GM12878 (cell line): ENCODE data around the gene MAST3. TPM values are rescaled to one million over a fixed set of nuclear protein-coding genes. Genes with fewer than 3 reads are reported as not detected.

Source experiments
- ATAC-seq: fragments of 200-7000 bp; cut with Tn5 transposase; 3 replicates; pipeline ENCODE4 v1.9.1; 2020; ENCODE audit warnings: mild to moderate bottlenecking, moderate library complexity
- BruUV-seq: library from RNA; stranded (reverse); fragments of 400-500 nt; replicated peaks from 2 replicates; lab custom pipeline; 2021; lab: Mats Ljungman, UMichigan
- CTCF ChIA-PET: fragments of 300-600 bp; sonication (Branson Sonifier 250); formaldehyde crosslinking; extraction: SDS; loops from one replicate; lab custom pipeline; 2021; ENCODE audit warnings: inconsistent platforms; lab: Yijun Ruan, JAX
- POLR2A ChIA-PET: fragments of 350-600 bp; formaldehyde crosslinking; extraction: SDS; loops from one replicate; lab custom pipeline; 2021; ENCODE audit warnings: inconsistent platforms; lab: Charles Lee
- RAD21 ChIA-PET: fragments of 300-600 bp; sonication (Branson Sonifier 250); formaldehyde crosslinking; loops from one replicate; lab custom pipeline; 2023; ENCODE audit warnings: antibody characterized with exemption; ENCODE audit not compliant: unreplicated experiment; lab: Charles Lee
- SMC1A ChIA-PET: fragments of 300-600 bp; sonication (Branson Sonifier 250); formaldehyde crosslinking; loops from one replicate; lab custom pipeline; 2023; ENCODE audit not compliant: unreplicated experiment, uncharacterized antibody; lab: Charles Lee
- DNase-seq: peaks from one replicate; pipeline ENCODE4 v3.0.0-alpha.2; 2011; ENCODE audit warnings: low read depth, low spot score
- FAIRE-seq: peaks from 3 replicates; lab custom pipeline; 2011; peaks lifted over from hg19 to GRCh38; lab: Jason Lieb, UNC
- H2AFZ ChIP-seq: 2 replicates; pipeline ENCODE4 v1.6.0; 2011; ENCODE audit warnings: low read depth, low read length, control low read depth; ENCODE audit not compliant: control insufficient read depth
- H3K27ac ChIP-seq: 2 replicates; pipeline ENCODE4 v1.5.1; 2011; ENCODE audit warnings: control low read depth; ENCODE audit not compliant: control insufficient read depth, insufficient read depth
- H3K27me3 ChIP-seq, 2 experiments: replicated peaks in 1 of 2; 2 replicates each; pipeline versions ENCODE4 v1.6.0 to v1.6.1; 2011; ENCODE audit warnings: low read length in 1 of 2; ENCODE audit not compliant: control insufficient read depth in 2 of 2, insufficient read depth in 2 of 2
- H3K36me3 ChIP-seq, 2 experiments: 2 replicates each; pipeline ENCODE4 v1.5.1; 2011; ENCODE audit warnings: low read length in 1 of 2; ENCODE audit not compliant: control insufficient read depth in 2 of 2, insufficient read depth in 2 of 2
- H3K4me1 ChIP-seq: 2 replicates; pipeline ENCODE4 v1.6.1; 2011; ENCODE audit warnings: mild to moderate bottlenecking, low read length, moderate library complexity, mixed read lengths; ENCODE audit not compliant: control insufficient read depth, insufficient read depth
- H3K4me2 ChIP-seq: 2 replicates; pipeline ENCODE4 v1.6.0; 2011; ENCODE audit warnings: control low read depth; ENCODE audit not compliant: control insufficient read depth, insufficient read depth
- H3K4me3 ChIP-seq: fragments of 200-600 bp; sonication (generic); 2 replicates; pipeline ENCODE4 v1.5.1; 2016
- H3K79me2 ChIP-seq: 2 replicates; pipeline ENCODE4 v1.6.0; 2011; ENCODE audit warnings: low read length; ENCODE audit not compliant: control insufficient read depth, insufficient read depth
- H3K9ac ChIP-seq: 2 replicates; pipeline ENCODE4 v1.8.0; 2011; ENCODE audit warnings: low read length, control low read depth, mixed read lengths; ENCODE audit not compliant: control insufficient read depth, insufficient read depth
- H3K9me3 ChIP-seq: replicated peaks from 3 replicates; pipeline ENCODE4 v1.5.1; 2011; ENCODE audit warnings: mild to moderate bottlenecking, low read length; ENCODE audit not compliant: control insufficient read depth, insufficient read depth
- H4K20me1 ChIP-seq: 2 replicates; pipeline ENCODE4 v1.6.0; 2011; ENCODE audit not compliant: control insufficient read depth, insufficient read depth
- BACH1 ChIP-seq: fragments of 450-650 bp; IDR thresholded peaks from 2 replicates; pipeline ENCODE4 v1.6.1; 2017; ENCODE audit warnings: mild to moderate bottlenecking, borderline replicate concordance
- CHD4 ChIP-seq: fragments of 200-600 bp; sonication (generic); IDR thresholded peaks from 2 replicates; pipeline ENCODE4 v1.6.1; 2016; ENCODE audit warnings: mild to moderate bottlenecking
- IRF4 ChIP-seq: IDR thresholded peaks from 2 replicates; pipeline ENCODE4 v1.6.1; 2011; ENCODE audit warnings: low read depth, low read length
- NFYB ChIP-seq: IDR thresholded peaks from 2 replicates; pipeline ENCODE4 v1.6.1; 2011; ENCODE audit warnings: low read depth, mild to moderate bottlenecking, low read length, improper control_type of control experiment, moderate library complexity; ENCODE audit not compliant: insufficient read depth
- NRF1 ChIP-seq: conservative IDR thresholded peaks from 2 replicates; pipeline ENCODE4 v1.6.1; 2011; ENCODE audit warnings: mild to moderate bottlenecking, low read depth, low read length, improper control_type of control experiment
- PAX5 ChIP-seq: IDR thresholded peaks from 2 replicates; pipeline ENCODE4 v1.6.1; 2011; ENCODE audit warnings: low read depth, low read length, borderline replicate concordance
- POLR2AphosphoS2 ChIP-seq: IDR thresholded peaks from 2 replicates; pipeline ENCODE4 v1.6.1; 2011; ENCODE audit warnings: low read depth, mild to moderate bottlenecking, low read length, improper control_type of control experiment, moderate library complexity
- RUNX3 ChIP-seq: IDR thresholded peaks from 2 replicates; pipeline ENCODE4 v1.6.1; 2012; ENCODE audit warnings: low read length, inconsistent platforms
- ZSCAN29 ChIP-seq: fragments of 450-650 bp; IDR thresholded peaks from 2 replicates; pipeline ENCODE4 v1.6.1; 2017; ENCODE audit warnings: mild to moderate bottlenecking, moderate library complexity
- WGBS: methylation state at CpG from one replicate; pipeline ENCODE4 v1.1.6; 2016; ENCODE audit warnings: low lambda C conversion rate; ENCODE audit not compliant: insufficient replicate concordance, insufficient coverage; ENCODE audit errors: missing lambda C conversion rate; 5-methylcytosine and 5-hydroxymethylcytosine counted together
- in situ Hi-C: fragments of 300-500 bp; cut with MboI; formaldehyde crosslinking; loops from 9 replicates; pipeline ENCODE4 v1.14.3; 2018; ENCODE audit warnings: mixed read lengths
- intact Hi-C: fragments of 100-400 bp; cut with micrococcal nuclease; formaldehyde crosslinking; loops from one replicate; pipeline ENCODE4 v1.14.2; 2022; ENCODE audit not compliant: unreplicated experiment
- polyA plus RNA-seq, 11 experiments: library from polyadenylated mRNA; depleted of rRNA in 4 of 11; unstranded in 6 of 11; stranded (reverse) in 5 of 11; fragments of >200 nt; fragmentation: Nextera tagmentation in 4 of 11; fragmentation: Illumina TruSeq in 1 of 11; extraction: Ambion mirVana in 4 of 11; extraction: Trizol in 1 of 11; gene quantifications; 1 replicate in 1 of 11; 2 replicates in 10 of 11; pipeline versions ENCODE4 v1.2.1 to v1.2.3, GENCODE V29; 2011 to 2016; ENCODE audit warnings: inconsistent platforms in 2 of 11, missing spikeins in 2 of 11, low read depth in 1 of 11
- total RNA-seq, 4 experiments: library from RNA; depleted of rRNA in 3 of 4; stranded (reverse); fragments of >200 nt in 3 of 4; fragmentation: Illumina TruSeq in 1 of 4; extraction: Trizol in 1 of 4; gene quantifications; 2 replicates each; pipeline versions ENCODE4 v1.2.1 to v1.2.3, GENCODE V29; 2013 to 2021
- TF ChIP-seq, protein P1 (sequence below): IDR thresholded peaks from 2 replicates; pipeline ENCODE4 v1.6.1; 2011; ENCODE audit warnings: borderline replicate concordance, low read depth, mild to moderate bottlenecking, moderate library complexity, low read length; ENCODE audit not compliant: insufficient read depth, poor library complexity, severe bottlenecking
- TF ChIP-seq, protein P2 (sequence below): fragments of 450-650 bp; formaldehyde crosslinking; IDR thresholded peaks from 2 replicates; pipeline ENCODE4 v1.4.0; 2022; ENCODE audit warnings: mild to moderate bottlenecking, moderate library complexity

Gene MAST3
- total and polyA plus RNA-seq, 10 of the 15 experiments (the other 5 are each of a cell fraction or from before 2014, with no cell fraction given): 3.0 to 22.2 (median 7.5) TPM

- ATAC-seq (peak; percentile 6; the same call in 2 of the 3 replicates), FAIRE-seq (peak; percentile 35), DNase-seq (no peak)
- TF ChIP-seq IRF4: no peak
- 0 out of 2 replicates have a peak, but pooled peaks have one; percentile 27 for TF ChIP-seq POLR2AphosphoS2
- no TSS peak for BruUV-seq
- Histone ChIP-seq H3K9ac (no peak overlapping the region), H3K4me1 (peaks cover 14% of the 10 kb centered on the region), H3K36me3 (peaks cover 17 to 19% of the 10 kb centered on the region in 2 experiments; a peak in 3 of 4 replicates), H4K20me1 (no peaks in the 10 kb centered on the region), H3K9me3 (no peaks in the 10 kb centered on the region; the same call in 2 of the 3 replicates), H3K4me3 (no peak overlapping the region), H2AFZ (no peak overlapping the region), H3K79me2 (peaks cover 14% of the 10 kb centered on the region), H3K27me3 (no peaks in the 10 kb centered on the region), H3K27ac (no peak overlapping the region), H3K4me2 (0 out of 2 replicates have a peak overlapping the region, but pooled peaks have one; percentile 25)
- SMC1A ChIA-PET: interaction anchor here (1.0 to 4.6 kb wide), 5 partner anchors 8 to 149 kb away, joined by 3 to 19 read pairs (median 3); no protein-coding TSS in a partner anchor
- RAD21 ChIA-PET: interaction anchor here (0.6 to 5.1 kb wide), 4 partner anchors 9 to 15 kb away, joined by 3 to 24 read pairs (median 18); partner anchors contain the start of gene MPV17L2
- intact Hi-C loops (no loop called here), in situ Hi-C loops (no loop called here)
- POLR2A ChIA-PET: interaction anchor here (0.6 to 3.6 kb wide), 5 partner anchors 10 to 306 kb away, joined by 3 to 14 read pairs (median 3); partner anchors contain the start of gene MPV17L2
- CTCF ChIA-PET: interaction anchor here (1.2 to 3.2 kb wide), 4 partner anchors 10 to 19 kb away, joined by 3 to 22 read pairs (median 4); partner anchors contain the start of gene MPV17L2
- WGBS: 14% methylated on average over 5 of the region's 5 CpGs
Observed at GRCh38 chr19:18179957-18180356, 82.4 kb downstream of the MAST3 start.

GRCh38 chr19:18183529-18183928 lies 86.0 kb downstream of the MAST3 start:
- in situ Hi-C loops (no loop called here), intact Hi-C loops (no loop called here)
- peaks cover 0 to 3% of the 10 kb centered on the region in 2 experiments; a peak in 1 of 4 replicates for H3K36me3 ChIP-seq
- no peak for TF ChIP-seq CHD4
- TF ChIP-seq BACH1: no peak
- no peak for TF ChIP-seq RUNX3
- TF ChIP-seq, protein P1, sequence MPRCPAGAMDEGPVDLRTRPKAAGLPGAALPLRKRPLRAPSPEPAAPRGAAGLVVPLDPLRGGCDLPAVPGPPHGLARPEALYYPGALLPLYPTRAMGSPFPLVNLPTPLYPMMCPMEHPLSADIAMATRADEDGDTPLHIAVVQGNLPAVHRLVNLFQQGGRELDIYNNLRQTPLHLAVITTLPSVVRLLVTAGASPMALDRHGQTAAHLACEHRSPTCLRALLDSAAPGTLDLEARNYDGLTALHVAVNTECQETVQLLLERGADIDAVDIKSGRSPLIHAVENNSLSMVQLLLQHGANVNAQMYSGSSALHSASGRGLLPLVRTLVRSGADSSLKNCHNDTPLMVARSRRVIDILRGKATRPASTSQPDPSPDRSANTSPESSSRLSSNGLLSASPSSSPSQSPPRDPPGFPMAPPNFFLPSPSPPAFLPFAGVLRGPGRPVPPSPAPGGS: no peak
- TF ChIP-seq, protein P2, sequence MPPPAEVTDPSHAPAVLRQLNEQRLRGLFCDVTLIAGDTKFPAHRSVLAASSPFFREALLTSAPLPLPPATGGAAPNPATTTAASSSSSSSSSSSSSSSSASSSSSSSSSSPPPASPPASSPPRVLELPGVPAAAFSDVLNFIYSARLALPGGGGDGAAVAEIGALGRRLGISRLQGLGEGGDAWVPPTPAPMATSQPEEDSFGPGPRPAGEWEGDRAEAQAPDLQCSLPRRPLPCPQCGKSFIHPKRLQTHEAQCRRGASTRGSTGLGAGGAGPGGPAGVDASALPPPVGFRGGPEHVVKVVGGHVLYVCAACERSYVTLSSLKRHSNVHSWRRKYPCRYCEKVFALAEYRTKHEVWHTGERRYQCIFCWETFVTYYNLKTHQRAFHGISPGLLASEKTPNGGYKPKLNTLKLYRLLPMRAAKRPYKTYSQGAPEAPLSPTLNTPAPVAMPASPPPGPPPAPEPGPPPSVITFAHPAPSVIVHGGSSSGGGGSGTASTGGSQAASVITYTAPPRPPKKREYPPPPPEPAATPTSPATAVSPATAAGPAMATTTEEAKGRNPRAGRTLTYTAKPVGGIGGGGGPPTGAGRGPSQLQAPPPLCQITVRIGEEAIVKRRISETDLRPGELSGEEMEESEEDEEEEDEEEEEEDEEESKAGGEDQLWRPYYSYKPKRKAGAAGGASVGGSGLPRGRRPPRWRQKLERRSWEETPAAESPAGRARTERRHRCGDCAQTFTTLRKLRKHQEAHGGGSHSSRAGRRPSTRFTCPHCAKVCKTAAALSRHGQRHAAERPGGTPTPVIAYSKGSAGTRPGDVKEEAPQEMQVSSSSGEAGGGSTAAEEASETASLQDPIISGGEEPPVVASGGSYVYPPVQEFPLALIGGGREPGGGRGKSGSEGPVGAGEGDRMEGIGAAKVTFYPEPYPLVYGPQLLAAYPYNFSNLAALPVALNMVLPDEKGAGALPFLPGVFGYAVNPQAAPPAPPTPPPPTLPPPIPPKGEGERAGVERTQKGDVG (CRISPR knock-in tag): no peak
- TF ChIP-seq ZSCAN29: no peak
- TF ChIP-seq NRF1: no peak
- no peak for TF ChIP-seq NFYB
- TF ChIP-seq PAX5: no peak
- no peak overlapping the region for H3K27ac ChIP-seq
- no peaks in the 10 kb centered on the region for H4K20me1 ChIP-seq
- peaks cover 3% of the 10 kb centered on the region for H3K4me1 ChIP-seq
- FAIRE-seq: no peak
- H3K79me2 ChIP-seq: no peaks in the 10 kb centered on the region
- BruUV-seq: no TSS peak
- H3K4me3 ChIP-seq: no peak overlapping the region
- POLR2A ChIA-PET: interaction anchor here (0.6 to 2.3 kb wide), 6 partner anchors 9 to 93 kb away, joined by 3 to 11 read pairs (median 4); partner anchors contain the start of genes IFI30 and MPV17L2
- no peak for ATAC-seq
- no peak overlapping the region for H3K4me2 ChIP-seq
- no peak overlapping the region for H3K9ac ChIP-seq
- RAD21 ChIA-PET: interaction anchor here (0.8 to 5.1 kb wide), 4 partner anchors 8 to 15 kb away, joined by 3 to 22 read pairs (median 4); partner anchors contain the start of genes IFI30 and MPV17L2
- SMC1A ChIA-PET: interaction anchor here (0.7 to 4.6 kb wide), 5 partner anchors 9 to 64 kb away, joined by 3 to 21 read pairs (median 7); partner anchors contain the start of genes IFI30 and MPV17L2
- no peaks in the 10 kb centered on the region for H3K27me3 ChIP-seq
- CTCF ChIA-PET: interaction anchor here (1.0 to 2.2 kb wide), 4 partner anchors 8 to 13 kb away, joined by 3 to 8 read pairs (median 4); partner anchors contain the start of gene MPV17L2
- no peak for DNase-seq
- no peak overlapping the region for H2AFZ ChIP-seq
- no peaks in the 10 kb centered on the region for H3K9me3 ChIP-seq
